GM18907 (cell line): ENCODE measurements around the gene ENOX1.
"Not testable (repeated sequence)": the region's sequence is repeated elsewhere in the genome, so short reads cannot be mapped to it uniquely, and the experiment has no call there.

Experiments used
- ATAC-seq: cut with Tn5 transposase; IDR thresholded peaks from one replicate; pipeline ENCODE4 v1.9.1; 2021; ENCODE audit warnings: mild to moderate bottlenecking, moderate library complexity; ENCODE audit not compliant: unreplicated experiment

ENOX1 gene

GRCh38 chr13:43180837-43181236, 605.9 kb downstream of the ENOX1 start:
- no peak for ATAC-seq

GRCh38 chr13:43180036-43180660, 606.6 kb downstream of the ENOX1 start:
- no peak for ATAC-seq

- ATAC-seq = no peak
These were observed 615.3 kb downstream of the ENOX1 start for GRCh38 chr13:43171489-43171888.

- no peak for ATAC-seq
These were observed 616.3 kb downstream of the ENOX1 start for GRCh38 chr13:43170506-43170905.

- ATAC-seq = not testable (repeated sequence)
These were observed 618.3 kb downstream of the ENOX1 start for GRCh38 chr13:43168434-43168833.

- no peak for ATAC-seq
These were observed 619.0 kb downstream of the ENOX1 start for GRCh38 chr13:43167731-43168130.

GRCh38 chr13:43166644-43167457, 619.9 kb downstream of the ENOX1 start:
- no peak for ATAC-seq
